ENCODE measurements around the gene FOXP4.

FOXP4 gene

DNA sequence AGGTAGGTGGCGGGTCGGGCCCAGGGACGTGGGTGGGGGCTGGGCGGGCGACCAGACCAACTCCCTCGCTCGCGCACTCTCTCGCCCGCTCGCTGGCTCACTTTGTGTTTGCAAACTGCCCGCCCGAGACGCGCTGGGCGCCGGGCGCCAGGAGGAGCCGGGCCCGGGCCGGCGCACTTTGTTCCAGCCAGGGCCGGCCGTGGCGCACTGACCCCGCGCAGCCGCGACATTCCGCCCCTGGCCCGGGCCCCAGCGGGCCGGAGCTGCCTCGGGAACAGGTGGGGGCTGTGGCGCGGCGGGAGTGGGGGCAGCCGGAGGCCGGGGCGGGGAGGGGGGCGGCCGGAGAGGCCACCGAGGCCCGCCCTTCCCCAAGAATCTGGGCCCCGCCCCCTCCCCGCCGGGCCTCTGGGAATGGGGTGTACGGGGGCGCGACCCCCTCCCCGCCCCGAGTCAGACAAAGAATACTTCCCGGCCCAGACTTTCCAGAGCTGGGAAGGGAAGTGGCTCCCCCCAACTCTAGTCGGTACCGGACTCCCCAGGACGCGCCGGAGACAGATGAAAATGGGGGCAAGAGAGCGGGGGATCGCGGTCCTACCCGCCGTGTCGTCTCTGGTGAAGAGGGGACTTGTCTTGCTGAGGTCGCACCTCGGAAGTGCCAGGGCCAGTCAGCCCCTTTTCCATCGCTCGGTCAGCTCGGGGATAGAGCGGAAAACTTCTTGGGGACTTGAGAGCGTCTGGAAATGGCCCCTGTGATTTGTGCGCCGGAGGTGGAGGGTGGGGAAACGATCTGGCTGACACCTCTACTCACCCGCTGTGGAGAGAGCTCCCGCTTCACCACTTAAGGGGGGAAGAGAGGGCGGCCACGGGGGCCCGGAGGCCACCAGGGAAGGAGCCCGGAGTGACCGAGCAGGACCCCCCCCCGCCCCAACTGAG is 951 bp downstream of the FOXP4 start:
- DNase-seq, result no peak
- H3K9me3 Mint-ChIP-seq, result no peaks in the 10 kb centered on the region
- peak overlapping the region; percentile 93 to 95 for H3K4me3 Mint-ChIP-seq
- no peaks in the 10 kb centered on the region for H3K27me3 Mint-ChIP-seq
- peaks cover 26 to 59% of the 10 kb centered on the region in 2 donors for H3K4me1 Mint-ChIP-seq
- H3K36me3 Mint-ChIP-seq, result peaks cover 7 to 20% of the 10 kb centered on the region in 2 donors
- peak overlapping the region; percentile 85 for H3K27ac Mint-ChIP-seq
- peak in 1 of 2 donors; percentile 2 for ATAC-seq (replicated peaks)

DNA sequence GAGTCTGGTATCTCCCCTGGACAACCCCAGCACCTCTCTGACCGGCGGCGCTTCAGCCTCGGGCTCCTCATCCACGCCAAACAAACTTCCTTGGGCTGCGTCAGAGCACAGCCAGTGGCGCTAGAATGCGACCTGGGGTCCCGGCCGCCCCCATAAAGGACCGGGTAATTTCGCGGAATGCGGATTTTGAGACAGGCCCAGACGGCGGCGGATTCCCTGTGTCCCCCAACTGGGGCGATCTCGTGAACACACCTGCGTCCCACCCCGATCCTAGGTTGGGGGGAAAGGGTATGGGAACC is 1.6 kb downstream of the FOXP4 start:
- Mint-ChIP-seq H3K4me3 (peak overlapping the region; percentile 93 to 95), H3K4me1 (peaks cover 26 to 63% of the 10 kb centered on the region in 2 donors), H3K27ac (peak overlapping the region; percentile 85), H3K27me3 (no peaks in the 10 kb centered on the region), H3K36me3 (peaks cover 8 to 21% of the 10 kb centered on the region in 2 donors), H3K9me3 (no peaks in the 10 kb centered on the region)
- no peak for DNase-seq
- ATAC-seq (replicated peaks), result no peak

GRCh38 chr6:41548098-41548840 is 2.1 kb downstream of the FOXP4 start:
- Mint-ChIP-seq H3K36me3 (peaks cover 8 to 23% of the 10 kb centered on the region in 2 donors), H3K4me1 (peaks cover 27 to 65% of the 10 kb centered on the region in 2 donors), H3K27me3 (no peaks in the 10 kb centered on the region), H3K4me3 (peak overlapping the region; percentile 93 to 95), H3K27ac (peak overlapping the region; percentile 34), H3K9me3 (no peaks in the 10 kb centered on the region)
- peak in 1 of 2 donors; percentile 7 for ATAC-seq (replicated peaks)
- peak; percentile 52 for DNase-seq

GRCh38 chr6:41548841-41549642 is 2.9 kb downstream of the FOXP4 start:
- H3K9me3 Mint-ChIP-seq, result no peaks in the 10 kb centered on the region
- H3K4me1 Mint-ChIP-seq, result peaks cover 28 to 70% of the 10 kb centered on the region in 2 donors
- DNase-seq (no peak), ATAC-seq (replicated peaks) (no peak)
- H3K27me3 Mint-ChIP-seq, result no peaks in the 10 kb centered on the region
- H3K36me3 Mint-ChIP-seq, result peaks cover 8 to 26% of the 10 kb centered on the region in 2 donors
- H3K4me3 Mint-ChIP-seq, result peak overlapping the region; percentile 93 to 95
- peak overlapping the region; percentile 75 for H3K27ac Mint-ChIP-seq

- Mint-ChIP-seq H3K9me3 (no peaks in the 10 kb centered on the region), H3K4me1 (peaks cover 24 to 66% of the 10 kb centered on the region in 2 donors), H3K4me3 (peak overlapping the region in 1 of 2 donors; percentile 11), H3K27me3 (no peaks in the 10 kb centered on the region), H3K36me3 (peaks cover 8 to 26% of the 10 kb centered on the region in 2 donors), H3K27ac (no peak overlapping the region)
- ATAC-seq (replicated peaks) (no peak), DNase-seq (no peak)
Observed at GRCh38 chr6:41549673-41550072, 3.5 kb downstream of the FOXP4 start.

GRCh38 chr6:41551086-41551700 is 5.0 kb downstream of the FOXP4 start:
- no peaks in the 10 kb centered on the region for H3K9me3 Mint-ChIP-seq
- no peak for DNase-seq
- H3K4me3 Mint-ChIP-seq, result no peak overlapping the region
- peaks cover 10 to 31% of the 10 kb centered on the region in 2 donors for H3K36me3 Mint-ChIP-seq
- no peak overlapping the region for H3K27ac Mint-ChIP-seq
- ATAC-seq (replicated peaks), result no peak
- no peaks in the 10 kb centered on the region for H3K27me3 Mint-ChIP-seq
- peaks cover 20 to 62% of the 10 kb centered on the region in 2 donors for H3K4me1 Mint-ChIP-seq

- ATAC-seq (replicated peaks) (no peak), DNase-seq (no peak)
- no peak overlapping the region for H3K27ac Mint-ChIP-seq
- no peak overlapping the region for H3K4me3 Mint-ChIP-seq
- no peaks in the 10 kb centered on the region for H3K9me3 Mint-ChIP-seq
- H3K27me3 Mint-ChIP-seq, result no peaks in the 10 kb centered on the region
- H3K36me3 Mint-ChIP-seq, result peaks cover 12 to 31% of the 10 kb centered on the region in 2 donors
- H3K4me1 Mint-ChIP-seq, result peaks cover 20 to 62% of the 10 kb centered on the region in 2 donors
Observed at GRCh38 chr6:41551857-41552256, 5.7 kb downstream of the FOXP4 start.

GRCh38 chr6:41552723-41553122 is 6.5 kb downstream of the FOXP4 start:
- Mint-ChIP-seq H3K4me3 (no peak overlapping the region), H3K9me3 (no peaks in the 10 kb centered on the region), H3K27ac (no peak overlapping the region), H3K4me1 (peaks cover 20 to 56% of the 10 kb centered on the region in 2 donors), H3K27me3 (no peaks in the 10 kb centered on the region), H3K36me3 (peaks cover 13 to 31% of the 10 kb centered on the region in 2 donors)
- no peak for ATAC-seq (replicated peaks)
- DNase-seq, result no peak

- Mint-ChIP-seq H3K27ac (no peak overlapping the region), H3K4me1 (peaks cover 20 to 50% of the 10 kb centered on the region in 2 donors), H3K36me3 (peaks cover 13 to 31% of the 10 kb centered on the region in 2 donors), H3K4me3 (no peak overlapping the region), H3K9me3 (no peaks in the 10 kb centered on the region), H3K27me3 (no peaks in the 10 kb centered on the region)
- DNase-seq (no peak), ATAC-seq (replicated peaks) (no peak)
Observed at GRCh38 chr6:41553405-41553999, 7.3 kb downstream of the FOXP4 start.

DNA sequence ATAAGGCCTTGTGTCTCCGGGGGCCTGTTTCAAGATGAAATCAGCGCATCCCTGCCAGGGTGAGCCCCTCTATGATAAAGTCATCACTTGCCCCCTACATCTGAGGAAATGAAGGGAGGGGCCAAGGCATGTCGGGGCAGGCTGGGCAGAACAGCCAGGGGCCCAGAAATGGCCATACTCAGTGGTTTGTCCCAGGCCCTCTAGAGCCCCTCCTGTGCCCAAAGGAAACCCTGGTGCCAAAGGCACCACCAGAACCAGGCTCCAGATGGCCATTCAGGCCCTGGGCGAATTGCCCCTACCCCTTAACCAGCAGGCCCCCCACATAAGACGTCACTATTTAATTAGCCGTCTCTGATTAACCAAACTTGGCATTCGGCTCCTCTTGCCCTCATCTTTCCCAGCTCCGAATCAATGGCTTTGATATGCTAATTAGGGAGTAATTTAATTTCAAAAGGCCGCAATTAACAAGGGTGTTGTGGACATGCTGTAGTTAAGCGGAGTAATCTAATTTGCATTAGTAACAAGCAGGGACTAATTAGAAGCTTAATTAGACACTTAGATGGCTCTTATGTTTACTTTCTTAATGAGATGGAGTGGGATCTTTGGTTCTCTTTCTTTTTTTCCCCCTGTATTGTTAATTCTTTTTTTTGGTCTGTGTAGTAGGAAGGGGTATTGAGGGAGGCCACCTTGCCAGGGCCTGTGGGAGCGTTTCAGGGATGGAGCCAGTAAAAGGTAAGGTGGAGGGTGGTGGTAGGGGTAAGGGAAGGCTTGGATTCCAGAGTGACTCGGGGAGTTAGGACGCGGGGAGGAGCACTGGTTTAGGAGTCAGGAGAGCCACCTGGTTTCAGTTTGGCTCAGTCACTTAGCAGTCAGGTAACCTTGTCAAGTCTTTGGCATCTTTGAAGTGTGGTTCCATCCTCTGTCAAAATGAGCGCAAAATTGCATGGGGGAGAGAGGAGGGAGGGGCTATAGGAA is 9.4 kb downstream of the FOXP4 start:
- H3K27me3 Mint-ChIP-seq, result no peaks in the 10 kb centered on the region
- no peak overlapping the region for H3K27ac Mint-ChIP-seq
- ATAC-seq (replicated peaks) (no peak), DNase-seq (no peak)
- H3K9me3 Mint-ChIP-seq, result no peaks in the 10 kb centered on the region
- H3K4me1 Mint-ChIP-seq, result peaks cover 20 to 40% of the 10 kb centered on the region in 2 donors
- no peak overlapping the region for H3K4me3 Mint-ChIP-seq
- peaks cover 13 to 24% of the 10 kb centered on the region in 2 donors for H3K36me3 Mint-ChIP-seq

DNA sequence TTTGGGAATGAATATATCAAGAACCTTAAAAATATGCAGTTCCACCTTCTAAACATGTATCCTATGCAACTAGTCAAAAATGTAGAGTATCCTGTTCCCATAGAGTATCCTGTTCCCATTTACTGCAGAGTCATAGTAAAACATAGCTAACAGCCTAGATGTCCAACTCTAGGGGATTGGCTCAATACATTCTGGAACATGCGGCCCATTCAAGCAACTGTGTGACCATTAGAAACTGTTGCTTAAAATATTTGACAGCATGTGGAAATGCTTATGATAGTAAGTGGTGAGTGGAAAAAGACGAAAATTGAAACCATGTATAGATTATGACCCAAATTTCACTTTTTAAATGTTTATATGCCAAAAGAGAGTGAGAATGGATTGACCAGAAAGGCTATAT is 11.2 kb downstream of the FOXP4 start:
- no peak for ATAC-seq (replicated peaks)
- H3K36me3 Mint-ChIP-seq, result peaks cover 7 to 10% of the 10 kb centered on the region in 2 donors
- no peaks in the 10 kb centered on the region for H3K27me3 Mint-ChIP-seq
- H3K9me3 Mint-ChIP-seq, result no peaks in the 10 kb centered on the region
- no peak overlapping the region for H3K4me3 Mint-ChIP-seq
- peaks cover 19 to 42% of the 10 kb centered on the region in 2 donors for H3K4me1 Mint-ChIP-seq
- H3K27ac Mint-ChIP-seq, result no peak overlapping the region
- DNase-seq, result no peak

DNA sequence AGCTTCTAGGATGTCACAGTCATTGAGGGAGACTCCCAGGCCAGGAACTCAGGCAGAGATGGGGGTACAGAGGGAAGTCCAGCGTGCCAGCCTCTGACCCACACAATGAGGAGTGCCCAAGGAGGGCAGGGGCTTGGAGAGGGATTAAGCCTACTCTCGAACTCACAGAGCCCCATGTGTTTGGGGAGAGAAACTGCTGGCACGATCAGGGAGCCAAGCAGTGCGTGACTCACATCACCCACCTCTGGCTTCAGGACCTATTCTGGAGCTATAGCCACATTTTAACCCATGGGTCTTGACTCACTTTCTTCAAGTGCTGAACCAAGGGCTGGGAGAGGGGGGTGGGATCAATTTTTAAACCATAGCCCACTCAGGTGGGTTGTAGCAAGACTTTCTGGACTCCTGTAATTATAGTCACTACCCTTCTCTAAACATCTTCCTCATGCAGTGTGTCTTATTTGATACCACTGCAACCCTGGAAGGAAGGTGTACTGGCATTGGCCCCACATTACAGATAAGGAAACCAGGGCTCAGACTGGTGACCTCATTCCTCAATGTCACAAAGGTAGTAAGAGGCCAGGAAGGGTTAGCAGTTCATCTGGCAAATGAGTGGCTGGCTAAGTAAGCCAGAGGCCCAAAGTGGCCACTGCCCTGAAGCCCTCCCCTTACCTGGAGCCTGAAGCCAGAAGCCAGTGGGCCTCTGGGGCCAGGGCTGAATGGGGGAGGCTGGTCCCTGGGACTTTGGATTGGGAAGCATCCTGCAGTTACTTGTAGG is 12.0 kb downstream of the FOXP4 start:
- Mint-ChIP-seq H3K36me3 (peaks cover 7 to 9% of the 10 kb centered on the region in 2 donors), H3K4me3 (no peak overlapping the region), H3K27me3 (no peaks in the 10 kb centered on the region), H3K27ac (no peak overlapping the region), H3K9me3 (no peaks in the 10 kb centered on the region), H3K4me1 (peaks cover 19 to 43% of the 10 kb centered on the region in 2 donors)
- ATAC-seq (replicated peaks), result no peak
- DNase-seq, result no peak

All from stimulated activated naive B cell treated with anti-CD40 and anti-IgM and Interleukin-4, amounts not matched to agents 10 μg/mL and 1 μg/mL and 100 μg/mL, for 72 hours (primary cell).